Retina (tissue), 1 donor: ENCODE results near the gene COL5A1.

Experiments used
- DNase-seq: peaks from one replicate; pipeline ENCODE4 v3.0.0-alpha.2; 2016

The COL5A1 gene

DNA sequence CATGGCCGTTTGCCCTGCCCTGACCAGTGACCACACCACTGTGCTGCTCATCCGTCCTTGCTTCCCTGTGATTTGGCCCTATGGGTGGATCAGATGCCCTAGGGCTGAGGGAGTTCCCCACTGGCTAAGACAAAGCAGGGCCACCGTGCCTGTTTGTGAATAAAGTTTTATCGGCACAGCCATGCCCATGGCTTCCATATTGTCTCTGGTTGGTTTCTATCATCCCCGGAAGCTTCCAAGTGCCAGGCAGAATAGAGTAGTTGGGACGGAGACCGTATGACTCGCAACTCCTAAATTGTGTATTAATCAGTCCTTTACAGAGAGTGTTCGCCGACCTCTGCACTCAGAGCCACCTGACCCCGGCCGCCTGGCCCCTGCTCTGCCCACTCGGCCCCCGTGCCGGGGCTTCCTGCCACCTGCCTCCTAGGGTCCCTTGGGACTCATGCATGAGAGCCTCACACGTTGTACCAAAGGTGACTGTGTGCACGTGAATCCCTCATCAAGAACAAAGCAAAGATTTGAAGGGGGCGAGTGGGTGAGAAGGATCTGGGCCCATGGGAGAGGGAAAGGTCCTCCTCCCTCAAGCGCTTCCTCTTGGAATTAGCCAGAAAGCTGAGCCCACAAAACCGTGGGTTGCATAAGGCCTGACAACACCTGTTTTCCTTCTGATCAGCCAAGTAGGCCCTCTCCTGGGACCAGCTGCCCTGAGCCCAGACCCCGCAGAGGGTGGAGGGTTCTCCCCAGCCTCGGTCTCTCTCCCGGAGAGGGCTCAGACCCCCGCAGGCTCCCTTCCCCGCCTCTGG lies 227.3 kb downstream of the COL5A1 start:
- DNase-seq: no peak

GRCh38 chr9:134869554-134870300 lies 228.1 kb downstream of the COL5A1 start:
- DNase-seq: no peak

- no peak for DNase-seq
Observed at GRCh38 chr9:134870301-134870694, 228.7 kb downstream of the COL5A1 start.

DNA sequence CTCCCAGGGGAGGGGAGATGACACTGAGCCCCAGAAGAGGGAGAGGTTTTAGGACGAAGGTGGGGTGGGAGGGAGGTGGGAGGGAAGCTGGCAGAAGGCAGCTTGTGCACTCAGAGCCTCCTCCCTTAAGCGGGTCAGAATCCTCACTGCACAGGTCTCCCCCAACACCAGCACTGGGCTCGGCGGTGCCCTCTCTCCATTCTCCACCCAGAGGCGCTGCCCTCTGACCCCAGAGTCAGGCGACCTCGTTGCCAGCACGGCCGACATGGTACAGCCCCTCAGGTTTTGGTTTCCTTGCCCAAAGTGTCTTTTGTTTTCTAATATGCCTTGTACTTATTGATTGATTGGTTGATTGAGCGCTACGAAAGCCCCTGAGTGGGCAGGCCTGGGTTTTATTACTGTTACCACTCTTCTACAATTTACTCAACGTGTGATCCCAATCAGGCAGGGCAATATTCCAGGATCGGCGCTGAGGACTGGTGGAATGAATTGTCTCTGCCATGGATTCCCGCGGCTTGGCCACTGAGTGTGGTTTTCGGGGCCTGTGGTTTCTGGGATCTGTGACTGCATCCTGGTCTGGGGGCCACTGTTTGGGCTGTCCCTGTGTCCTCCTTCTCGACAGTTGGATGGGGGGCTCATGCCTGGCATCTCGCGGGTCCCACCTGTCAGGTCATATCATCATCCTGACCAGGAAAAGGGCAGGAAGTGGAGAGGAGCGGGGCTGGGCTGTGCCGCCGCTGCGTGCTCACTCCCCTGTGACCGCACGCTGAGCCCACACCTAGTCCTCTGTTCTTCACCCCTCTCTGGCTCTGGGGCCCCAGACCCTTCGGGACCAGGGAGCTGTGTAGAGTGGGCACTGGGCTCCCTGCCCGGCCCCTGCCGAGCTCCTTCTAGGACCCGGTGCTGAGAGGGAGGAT lies 229.4 kb downstream of the COL5A1 start:
- peak; percentile 29 for DNase-seq

DNA sequence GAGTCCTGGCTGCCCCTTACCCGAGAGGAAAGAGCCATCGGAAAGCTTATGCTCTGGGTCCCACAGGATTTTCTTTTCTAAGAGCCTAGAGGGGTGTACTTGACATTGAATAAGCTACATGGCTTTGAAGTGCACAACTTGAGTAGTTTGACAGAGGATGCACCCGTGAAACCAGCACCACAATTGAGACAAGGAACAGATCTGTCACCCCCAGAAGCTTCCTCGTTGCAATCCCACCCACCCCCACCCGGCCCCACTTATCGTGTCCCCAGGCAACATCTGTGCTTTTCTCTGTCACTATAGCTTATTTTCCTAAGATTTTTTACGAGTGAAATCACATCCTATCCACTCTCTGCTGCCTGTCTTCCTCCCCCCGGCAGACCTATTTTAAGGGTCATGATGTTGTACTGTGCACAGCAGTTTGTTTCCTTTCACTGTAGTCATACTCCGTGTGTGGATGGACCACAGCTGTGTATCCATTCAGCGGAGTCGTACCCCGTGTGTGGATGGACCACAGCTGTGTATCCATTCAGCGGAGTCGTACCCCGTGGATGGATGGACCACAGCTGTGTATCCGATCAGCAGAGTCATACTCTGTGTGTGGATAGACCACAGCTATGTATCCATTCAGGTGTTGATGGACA lies 230.2 kb downstream of the COL5A1 start:
- no peak for DNase-seq

DNA sequence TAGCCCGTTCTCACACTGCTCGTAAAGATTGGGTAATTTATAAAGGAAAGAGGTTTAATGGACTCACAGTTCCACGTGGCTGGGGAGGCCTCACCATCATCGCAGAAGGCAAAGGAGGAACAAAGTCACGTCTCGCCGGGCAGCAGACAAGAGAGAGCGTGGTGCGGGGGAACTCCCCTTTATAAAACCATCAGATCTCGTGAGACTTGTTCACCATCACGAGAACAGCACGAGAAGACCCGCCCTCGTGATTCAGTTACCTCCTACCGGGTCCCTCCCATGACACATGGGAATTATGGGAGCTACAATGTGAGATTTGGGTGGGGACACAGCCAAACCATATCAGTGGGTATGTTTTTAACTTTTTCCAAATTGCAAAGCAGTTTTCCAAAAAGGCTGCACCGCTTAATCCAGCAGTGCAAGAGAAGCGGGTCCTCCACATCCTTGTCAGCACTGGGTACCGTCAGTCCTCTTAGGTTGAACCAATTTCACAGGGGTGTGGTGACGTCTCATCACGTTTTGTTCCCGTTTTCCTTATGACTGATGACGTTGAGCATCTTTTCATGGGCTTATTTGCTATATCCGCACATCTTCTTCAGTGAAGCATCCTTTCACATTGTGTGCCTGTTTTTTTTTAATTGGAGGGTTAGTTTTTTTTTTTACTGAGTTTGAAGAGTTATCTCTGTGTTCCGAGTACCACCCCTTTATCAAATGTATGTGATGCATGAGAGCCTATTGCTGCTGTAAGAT lies 231.1 kb downstream of the COL5A1 start:
- no peak for DNase-seq

GRCh38 chr9:134875371-134875770 lies 233.8 kb downstream of the COL5A1 start:
- no peak for DNase-seq

DNA sequence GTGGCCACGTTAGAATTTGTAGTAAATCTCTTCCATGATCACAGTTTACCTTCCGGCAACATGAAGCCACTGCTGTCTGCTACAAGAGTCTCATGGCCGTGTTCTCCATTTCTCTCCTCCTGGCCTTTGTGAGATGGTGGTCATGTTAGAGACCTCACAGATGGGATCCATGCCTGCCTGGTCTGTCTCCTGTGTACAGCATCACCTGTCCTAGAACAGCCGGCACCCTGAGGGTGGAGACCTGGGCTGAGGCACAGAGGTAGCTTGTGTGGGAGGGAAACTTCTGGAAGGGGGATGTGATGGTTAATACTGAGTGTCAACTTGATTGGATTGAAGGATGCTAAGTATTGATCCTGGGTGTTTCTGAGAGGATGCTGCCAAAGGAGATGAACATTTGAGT lies 235.9 kb downstream of the COL5A1 start:
- no peak for DNase-seq

DNA sequence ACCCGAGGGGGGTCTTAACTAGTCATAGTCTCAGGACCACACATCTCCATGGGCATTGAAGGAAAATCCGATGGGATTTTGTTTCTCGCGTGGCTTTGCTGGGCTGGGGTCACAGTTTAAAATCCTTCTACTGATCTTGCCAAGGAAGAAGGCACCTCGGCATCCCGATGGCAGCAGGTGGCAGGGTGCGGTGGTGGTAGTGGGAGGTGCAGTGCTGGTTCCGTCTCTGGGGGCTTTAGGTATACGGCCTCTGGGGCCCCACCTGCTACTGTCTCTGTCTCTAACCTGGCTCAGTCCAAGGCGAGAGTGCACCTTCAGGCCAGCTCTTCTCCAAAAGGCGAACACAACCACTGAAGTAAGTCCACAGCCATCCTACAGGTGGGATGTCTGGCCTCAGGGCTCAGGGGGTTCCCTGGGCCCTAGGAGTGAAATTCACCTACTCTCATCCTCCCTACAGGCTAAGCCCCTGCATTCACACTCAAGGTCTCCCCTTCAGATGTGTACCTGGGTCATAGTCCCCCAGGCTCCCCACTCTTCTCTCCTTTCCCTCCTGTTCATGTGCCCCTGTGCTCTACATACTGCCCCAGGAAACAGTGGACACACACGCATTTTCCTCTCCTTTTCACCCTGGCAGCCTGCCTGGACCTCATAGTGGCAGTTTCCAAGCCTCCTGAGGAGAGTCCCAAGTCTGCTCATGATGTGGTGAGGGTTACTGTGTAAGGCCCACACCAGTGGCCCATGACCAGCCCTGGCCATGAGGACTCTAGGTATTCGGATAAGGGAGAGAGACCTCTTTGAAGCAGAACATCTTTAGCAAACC lies 238.3 kb downstream of the COL5A1 start:
- no peak for DNase-seq

- DNase-seq: no peak
Observed at GRCh38 chr9:134880484-134881312, 239.1 kb downstream of the COL5A1 start, which contains the start of gene FCN2. FCN2 (plus strand) TSS chr9:134880810; CDS start chr9:134880822, 12 bp downstream.

DNA sequence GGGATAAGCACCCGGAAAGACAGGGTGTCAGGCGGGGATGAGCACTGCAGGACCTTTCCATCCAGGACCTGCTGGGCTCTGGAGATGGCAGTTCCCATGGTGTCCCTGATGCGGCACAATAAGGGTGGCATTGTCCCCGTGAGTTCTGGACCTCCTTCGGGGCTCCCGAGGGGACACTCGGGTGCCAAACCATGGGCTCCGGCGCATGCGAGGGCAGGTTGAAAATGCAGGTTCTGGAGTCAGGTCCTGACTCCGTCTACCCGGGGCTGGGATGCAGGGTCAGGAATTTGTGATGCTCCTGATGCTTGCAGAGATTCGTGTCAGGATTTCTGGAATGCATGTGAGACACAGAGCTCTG lies 239.7 kb downstream of the COL5A1 start:
- no peak for DNase-seq

GRCh38 chr9:134882204-134882785 lies 240.7 kb downstream of the COL5A1 start:
- no peak for DNase-seq

- no peak for DNase-seq
Observed at GRCh38 chr9:134883040-134883782, 241.6 kb downstream of the COL5A1 start.

DNA sequence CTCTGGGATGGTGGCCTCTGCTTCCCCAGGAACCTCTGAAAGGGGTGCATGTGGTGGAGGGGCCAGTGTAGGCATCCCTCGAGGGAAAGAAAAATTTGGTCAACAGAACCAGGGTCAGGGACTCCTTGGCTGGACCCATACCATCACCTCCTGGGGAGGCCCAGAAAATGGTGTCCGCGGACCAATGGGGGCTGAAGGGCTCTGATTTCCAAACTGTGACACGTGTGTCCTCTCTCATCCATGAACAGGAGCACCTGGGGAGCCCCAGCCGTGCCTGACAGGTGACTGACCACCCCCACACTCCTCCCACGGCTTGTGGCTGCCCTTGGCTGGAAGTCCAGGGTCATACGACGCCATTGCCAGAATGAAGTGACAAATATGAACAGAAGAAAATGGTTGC lies 242.9 kb downstream of the COL5A1 start:
- DNase-seq: no peak

DNA sequence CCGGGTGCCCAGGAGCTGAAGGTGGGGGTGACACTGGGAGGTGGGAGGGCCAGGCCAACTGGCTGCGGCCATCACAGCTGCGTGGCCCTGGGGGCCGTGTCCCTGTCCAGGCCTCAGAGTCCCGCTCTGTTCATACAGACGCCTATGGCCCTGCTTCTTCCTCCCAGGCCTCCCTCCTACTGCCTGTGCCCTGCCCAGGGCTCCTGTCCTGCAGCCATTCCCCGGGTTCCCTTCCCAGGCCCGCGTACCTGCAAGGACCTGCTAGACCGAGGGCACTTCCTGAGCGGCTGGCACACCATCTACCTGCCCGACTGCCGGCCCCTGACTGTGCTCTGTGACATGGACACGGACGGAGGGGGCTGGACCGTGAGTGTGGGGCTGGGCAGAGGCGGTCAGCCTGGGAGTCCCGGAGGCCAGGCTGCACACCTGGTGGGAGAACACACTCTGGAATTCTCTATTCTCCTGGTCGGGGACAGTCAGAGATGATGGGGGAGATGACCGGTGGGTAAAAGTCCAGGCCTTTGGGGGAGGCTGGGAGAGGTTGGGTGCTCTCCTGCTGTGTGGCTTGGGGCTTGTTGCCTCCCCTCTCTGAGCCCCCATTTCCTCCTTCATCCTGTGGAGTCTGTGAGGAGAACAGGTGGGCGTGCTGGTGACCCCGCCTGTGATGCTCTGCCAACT lies 243.5 kb downstream of the COL5A1 start:
- no peak for DNase-seq

- no peak for DNase-seq
Observed at GRCh38 chr9:134885679-134886412, 244.2 kb downstream of the COL5A1 start.

- DNase-seq: no peak
Observed at GRCh38 chr9:134886413-134886913, 244.9 kb downstream of the COL5A1 start.
